ENCODE measurements around the gene LSM6. TPM values are rescaled to one million over a fixed set of nuclear protein-coding genes. Genes with fewer than 3 reads are reported as not detected.

Gene LSM6
- total RNA-seq, 1 donor from 2014 or later, result 36.4 TPM

DNA sequence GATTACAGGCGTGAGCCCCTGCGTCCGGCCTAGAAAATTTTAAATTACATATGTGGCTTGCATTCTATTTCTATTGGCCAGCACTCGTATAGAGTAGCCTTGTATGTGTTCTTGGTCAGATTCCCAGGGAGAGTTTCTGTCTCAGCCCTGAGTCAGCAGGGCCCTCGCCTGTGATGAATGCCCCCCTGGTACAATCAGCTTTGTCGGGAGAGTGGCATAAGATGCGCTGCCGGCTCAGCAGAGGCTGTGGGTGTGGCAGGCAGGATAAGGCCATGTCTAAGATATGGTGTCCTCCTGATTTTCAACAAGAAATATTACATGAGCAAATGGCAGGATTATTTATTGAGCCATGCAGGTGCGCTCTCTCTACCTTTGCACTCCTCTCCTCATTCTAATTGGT lies 37.3 kb downstream of the LSM6 start:
- intact Hi-C loops (cut with DNase I), result no loop called here
- H3K9me3 ChIP-seq, result no peaks in the 10 kb centered on the region
- no peak overlapping the region for H3K4me3 ChIP-seq
- H3K27ac ChIP-seq, result no peak overlapping the region
- TF ChIP-seq, protein P1, sequence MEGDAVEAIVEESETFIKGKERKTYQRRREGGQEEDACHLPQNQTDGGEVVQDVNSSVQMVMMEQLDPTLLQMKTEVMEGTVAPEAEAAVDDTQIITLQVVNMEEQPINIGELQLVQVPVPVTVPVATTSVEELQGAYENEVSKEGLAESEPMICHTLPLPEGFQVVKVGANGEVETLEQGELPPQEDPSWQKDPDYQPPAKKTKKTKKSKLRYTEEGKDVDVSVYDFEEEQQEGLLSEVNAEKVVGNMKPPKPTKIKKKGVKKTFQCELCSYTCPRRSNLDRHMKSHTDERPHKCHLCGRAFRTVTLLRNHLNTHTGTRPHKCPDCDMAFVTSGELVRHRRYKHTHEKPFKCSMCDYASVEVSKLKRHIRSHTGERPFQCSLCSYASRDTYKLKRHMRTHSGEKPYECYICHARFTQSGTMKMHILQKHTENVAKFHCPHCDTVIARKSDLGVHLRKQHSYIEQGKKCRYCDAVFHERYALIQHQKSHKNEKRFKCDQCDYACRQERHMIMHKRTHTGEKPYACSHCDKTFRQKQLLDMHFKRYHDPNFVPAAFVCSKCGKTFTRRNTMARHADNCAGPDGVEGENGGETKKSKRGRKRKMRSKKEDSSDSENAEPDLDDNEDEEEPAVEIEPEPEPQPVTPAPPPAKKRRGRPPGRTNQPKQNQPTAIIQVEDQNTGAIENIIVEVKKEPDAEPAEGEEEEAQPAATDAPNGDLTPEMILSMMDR (IDR thresholded peaks at IDR 0.05), result no peak
- no peak for ATAC-seq
- H3K4me1 ChIP-seq, result no peaks in the 10 kb centered on the region
- no peak for DNase-seq
- H3K27me3 ChIP-seq (ENCODE audit: low read depth), result no peaks in the 10 kb centered on the region
- no peaks in the 10 kb centered on the region for H3K36me3 ChIP-seq

DNA sequence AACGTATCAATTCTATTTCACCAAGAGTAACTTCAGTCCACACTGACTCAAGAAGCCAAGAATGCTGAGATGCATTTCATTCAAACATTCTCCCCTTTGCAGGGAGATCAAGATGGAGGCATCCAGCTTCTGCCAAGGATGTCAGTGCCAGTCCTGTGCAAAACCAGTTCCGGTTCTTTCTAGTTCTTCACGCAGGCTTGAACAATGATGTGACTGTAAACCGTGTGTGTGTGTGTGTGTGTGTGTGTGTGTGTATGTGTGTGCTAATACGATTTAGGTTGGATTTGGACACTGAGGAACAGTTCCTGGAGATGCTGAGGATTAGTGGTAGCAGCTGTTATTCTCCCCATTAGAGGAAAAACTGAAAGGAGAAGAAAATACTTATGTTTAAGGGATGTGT lies 38.7 kb downstream of the LSM6 start, which contains the start of gene REELD1:
REELD1 (plus strand) TSS at position 301 of the 400 bp plus-strand sequence. CDS start 2,415 bp downstream, outside the sequence.
- no peak within 1 kb of the TSS for H3K27ac ChIP-seq
- ATAC-seq (no peak), DNase-seq (no peak)
- H3K4me1 ChIP-seq, result no peaks in the 10 kb centered on the region
- H3K27me3 ChIP-seq (ENCODE audit: low read depth), result no peaks in the 10 kb centered on the region
- H3K4me3 ChIP-seq, result no peak within 1 kb of the TSS
- H3K36me3 ChIP-seq, result no peaks in the 10 kb centered on the region
- intact Hi-C loops (cut with DNase I), result no loop called here
- TF ChIP-seq, protein P1 (IDR thresholded peaks at IDR 0.05), result no peak
- no peaks in the 10 kb centered on the region for H3K9me3 ChIP-seq

DNA sequence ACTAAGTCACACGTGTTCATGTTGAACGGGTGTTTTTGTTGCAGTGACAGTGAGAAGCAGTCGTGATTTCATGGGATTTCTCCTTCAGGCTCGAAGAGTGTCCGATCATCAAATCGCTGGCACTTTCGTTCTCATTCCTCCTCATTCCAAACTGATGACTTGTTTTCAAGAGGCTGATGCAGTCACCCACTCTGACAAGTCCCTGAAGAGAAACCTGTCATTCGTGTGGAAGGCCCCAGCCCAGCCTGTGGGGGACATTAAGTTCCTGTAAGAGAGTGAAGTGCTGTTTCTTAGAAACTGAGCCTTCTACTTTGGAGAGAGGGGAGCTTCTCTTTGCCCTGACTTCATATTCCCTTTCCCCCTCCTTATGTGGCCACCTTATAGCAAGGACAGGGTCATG lies 46.8 kb downstream of the LSM6 start:
- no peaks in the 10 kb centered on the region for H3K27me3 ChIP-seq (ENCODE audit: low read depth)
- H3K4me3 ChIP-seq, result no peak overlapping the region
- TF ChIP-seq, protein P1 (IDR thresholded peaks at IDR 0.05), result no peak
- H3K27ac ChIP-seq, result no peak overlapping the region
- no peaks in the 10 kb centered on the region for H3K9me3 ChIP-seq
- no peaks in the 10 kb centered on the region for H3K4me1 ChIP-seq
- ATAC-seq (peak; percentile 62 to 79), DNase-seq (no peak)
- intact Hi-C loops (cut with DNase I), result no loop called here
- no peaks in the 10 kb centered on the region for H3K36me3 ChIP-seq

DNA sequence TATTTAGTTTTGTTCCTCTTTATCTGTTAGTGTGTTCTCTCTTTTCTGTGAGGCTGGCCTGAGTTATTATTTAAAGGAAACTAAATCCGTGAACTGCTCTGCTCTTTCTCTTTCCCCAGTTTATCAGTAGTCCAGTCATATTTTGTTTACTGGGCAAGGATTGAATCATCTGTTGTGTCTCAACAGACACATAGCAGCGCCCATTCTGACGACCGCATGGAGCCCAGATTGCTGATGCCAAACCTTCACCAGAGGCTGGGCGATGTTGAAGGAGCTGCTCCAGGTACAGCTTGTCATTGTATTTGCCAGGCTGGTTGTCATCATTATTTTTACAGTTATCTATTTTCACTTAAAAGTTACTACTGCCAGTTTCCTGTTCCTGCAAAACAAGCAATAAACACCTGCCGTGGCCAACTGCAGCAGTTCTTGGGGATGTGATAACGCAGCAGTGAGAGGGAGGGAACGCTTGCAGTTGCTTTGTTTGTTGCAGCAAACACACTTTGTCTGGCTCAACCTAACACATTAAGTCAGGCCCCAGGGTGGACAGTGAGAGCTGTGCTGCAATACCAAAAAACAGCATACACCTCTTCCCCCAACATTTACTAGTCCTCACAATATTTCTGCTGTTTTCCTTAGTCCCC lies 48.9 kb downstream of the LSM6 start:
- H3K27ac ChIP-seq, result no peak overlapping the region
- ATAC-seq (no peak), DNase-seq (no peak)
- no peaks in the 10 kb centered on the region for H3K27me3 ChIP-seq (ENCODE audit: low read depth)
- no peaks in the 10 kb centered on the region for H3K9me3 ChIP-seq
- intact Hi-C loops (cut with DNase I), result no loop called here
- TF ChIP-seq, protein P1 (IDR thresholded peaks at IDR 0.05), result no peak
- no peaks in the 10 kb centered on the region for H3K4me1 ChIP-seq
- H3K4me3 ChIP-seq, result no peak overlapping the region
- H3K36me3 ChIP-seq, result no peaks in the 10 kb centered on the region

DNA sequence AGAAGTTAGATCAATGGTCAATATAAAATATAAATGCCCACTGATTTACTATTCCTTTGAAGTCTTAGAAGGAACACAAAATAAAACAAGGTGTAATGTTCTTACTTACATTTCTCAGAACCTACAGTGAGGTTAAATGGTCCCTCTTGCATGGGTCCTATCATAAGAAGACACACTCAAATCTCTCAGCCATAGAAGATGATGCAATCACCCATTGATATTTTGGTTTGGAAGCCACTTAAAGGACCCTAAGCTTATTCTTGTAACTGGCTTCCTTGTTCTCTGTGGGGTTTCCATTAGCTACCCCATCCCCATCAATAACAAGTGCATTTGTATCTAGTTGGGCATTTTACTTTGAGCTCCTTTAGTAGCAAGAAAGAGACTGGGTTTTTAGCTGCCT lies 53.9 kb downstream of the LSM6 start:
- DNase-seq (no peak), ATAC-seq (no peak)
- Histone ChIP-seq H3K4me1 (no peaks in the 10 kb centered on the region), H3K27ac (no peak overlapping the region), H3K27me3 (ENCODE audit: low read depth) (no peaks in the 10 kb centered on the region), H3K4me3 (no peak overlapping the region), H3K36me3 (no peaks in the 10 kb centered on the region), H3K9me3 (peaks cover 8% of the 10 kb centered on the region)
- TF ChIP-seq, protein P1 (IDR thresholded peaks at IDR 0.05), result no peak
- intact Hi-C loops (cut with DNase I), result no loop called here
